ENCODE data around the gene ECM1.

DNA sequence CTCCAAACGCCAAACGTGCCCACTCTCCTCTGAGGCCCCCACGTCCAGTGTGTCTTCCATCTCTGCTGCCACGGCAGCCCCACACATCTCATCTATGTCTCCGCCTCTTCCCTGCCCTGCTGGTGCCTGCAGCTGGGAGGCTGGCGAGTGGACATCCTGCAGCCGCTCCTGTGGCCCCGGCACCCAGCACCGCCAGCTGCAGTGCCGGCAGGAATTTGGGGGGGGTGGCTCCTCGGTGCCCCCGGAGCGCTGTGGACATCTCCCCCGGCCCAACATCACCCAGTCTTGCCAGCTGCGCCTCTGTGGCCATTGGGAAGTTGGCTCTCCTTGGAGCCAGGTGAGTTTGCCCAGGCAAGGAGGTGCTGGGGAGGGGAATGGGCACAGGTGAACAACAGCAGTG lies 49.9 kb downstream of the ECM1 start:
- TF ChIP-seq CTCF (IDR thresholded peaks at IDR 0.05; ENCODE audit: insufficient read depth, low read length, poor library complexity, severe bottlenecking) = no peak
- no peak for TF ChIP-seq EZH2phosphoT487 (conservative IDR thresholded peaks at IDR 0.05; ENCODE audit: low read length)

Measured in SU-DHL-6 (cell line).